Epithelial cell of esophagus (primary cell): ENCODE measurements around the gene SGCA.

Experiments used
- DNase-seq: peaks from one replicate; pipeline ENCODE4 v3.0.0; 2010; ENCODE audit warnings: low read depth
- H3K4me3 ChIP-seq: 2 replicates; pipeline ENCODE4 v1.5.1; 2011; ENCODE audit warnings: mild to moderate bottlenecking, low read length, control low read depth
- TF ChIP-seq, protein P1 (sequence below): IDR thresholded peaks from 2 replicates; pipeline ENCODE4 v1.5.1; 2011; ENCODE audit warnings: low read depth, mild to moderate bottlenecking, low read length, control low read depth, inconsistent platforms; ENCODE audit not compliant: insufficient read depth; ENCODE audit errors: missing control alignments

Gene SGCA

DNA sequence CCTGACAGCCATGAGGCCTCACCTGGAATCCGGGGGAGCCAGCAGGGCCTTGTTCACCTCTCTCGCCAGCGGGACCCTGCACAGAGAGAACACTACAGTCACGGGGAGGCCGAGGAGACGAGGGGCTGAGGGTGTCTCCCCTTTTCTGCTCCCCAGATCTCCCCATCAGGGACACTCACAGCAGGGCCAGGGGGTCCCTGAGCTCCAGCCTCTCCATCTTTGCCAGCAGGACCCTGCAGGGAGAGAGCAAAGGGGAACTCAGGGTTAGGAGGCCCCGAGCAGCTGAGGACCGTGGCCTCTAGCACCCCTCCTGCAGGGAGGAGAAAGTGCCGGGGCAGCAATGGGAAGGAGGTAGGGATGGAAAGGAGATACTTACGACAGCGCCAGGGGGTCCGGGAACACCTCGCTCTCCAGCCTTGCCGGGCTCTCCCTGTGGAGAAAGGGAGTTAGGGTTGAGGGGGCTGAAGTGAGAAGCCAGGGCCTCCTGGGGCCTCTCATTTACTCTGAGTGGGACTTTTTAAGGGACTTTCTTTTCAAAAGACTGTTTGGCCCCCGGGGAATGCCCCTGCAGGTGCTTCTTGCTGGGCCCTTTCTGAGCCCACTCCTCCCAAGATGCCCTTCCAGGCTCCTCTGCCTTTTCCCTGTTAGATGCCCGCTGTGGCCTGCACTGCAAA is 26.9 kb downstream of the SGCA start:
- TF ChIP-seq, protein P1, sequence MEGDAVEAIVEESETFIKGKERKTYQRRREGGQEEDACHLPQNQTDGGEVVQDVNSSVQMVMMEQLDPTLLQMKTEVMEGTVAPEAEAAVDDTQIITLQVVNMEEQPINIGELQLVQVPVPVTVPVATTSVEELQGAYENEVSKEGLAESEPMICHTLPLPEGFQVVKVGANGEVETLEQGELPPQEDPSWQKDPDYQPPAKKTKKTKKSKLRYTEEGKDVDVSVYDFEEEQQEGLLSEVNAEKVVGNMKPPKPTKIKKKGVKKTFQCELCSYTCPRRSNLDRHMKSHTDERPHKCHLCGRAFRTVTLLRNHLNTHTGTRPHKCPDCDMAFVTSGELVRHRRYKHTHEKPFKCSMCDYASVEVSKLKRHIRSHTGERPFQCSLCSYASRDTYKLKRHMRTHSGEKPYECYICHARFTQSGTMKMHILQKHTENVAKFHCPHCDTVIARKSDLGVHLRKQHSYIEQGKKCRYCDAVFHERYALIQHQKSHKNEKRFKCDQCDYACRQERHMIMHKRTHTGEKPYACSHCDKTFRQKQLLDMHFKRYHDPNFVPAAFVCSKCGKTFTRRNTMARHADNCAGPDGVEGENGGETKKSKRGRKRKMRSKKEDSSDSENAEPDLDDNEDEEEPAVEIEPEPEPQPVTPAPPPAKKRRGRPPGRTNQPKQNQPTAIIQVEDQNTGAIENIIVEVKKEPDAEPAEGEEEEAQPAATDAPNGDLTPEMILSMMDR: no peak
- DNase-seq: no peak
- H3K4me3 ChIP-seq: no peak overlapping the region

DNA sequence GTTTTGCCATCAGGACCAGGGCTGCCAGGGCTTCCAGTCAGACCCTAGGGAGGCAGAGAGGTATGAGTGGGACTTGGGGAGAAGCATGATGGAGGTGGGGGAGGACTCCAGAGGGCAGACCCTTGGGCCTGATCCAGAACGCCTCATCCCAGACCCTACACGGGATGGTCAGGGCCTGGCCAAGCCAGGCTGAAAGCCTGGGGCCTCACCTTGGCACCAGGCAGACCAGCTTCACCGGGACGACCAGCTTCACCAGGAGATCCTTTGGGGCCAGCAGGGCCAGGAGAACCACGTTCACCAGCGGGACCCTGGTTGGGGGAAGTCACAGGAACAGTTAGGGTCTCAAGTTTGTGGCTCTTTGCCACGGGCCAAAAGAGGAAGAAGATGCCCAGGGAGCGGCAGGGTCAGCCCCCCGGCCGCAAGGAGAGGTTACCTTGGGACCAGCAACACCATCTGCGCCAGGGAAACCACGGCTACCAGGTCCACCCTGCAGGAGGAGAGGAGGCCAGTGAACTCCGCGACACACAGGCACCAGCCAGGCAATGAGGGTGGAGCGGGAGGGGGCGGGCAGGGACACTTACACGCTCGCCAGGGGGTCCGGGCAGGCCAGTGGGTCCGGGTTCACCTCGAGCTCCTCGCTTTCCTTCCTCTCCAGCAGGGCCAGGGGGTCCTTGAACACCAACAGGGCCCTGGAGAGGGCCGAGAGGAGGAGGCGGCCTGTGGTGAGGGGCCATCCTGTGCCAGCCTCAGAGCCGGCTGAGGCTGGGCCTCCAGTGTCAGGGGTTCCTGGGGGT is 28.5 kb downstream of the SGCA start:
- TF ChIP-seq, protein P1: no peak
- H3K4me3 ChIP-seq: no peak overlapping the region
- DNase-seq: no peak

DNA sequence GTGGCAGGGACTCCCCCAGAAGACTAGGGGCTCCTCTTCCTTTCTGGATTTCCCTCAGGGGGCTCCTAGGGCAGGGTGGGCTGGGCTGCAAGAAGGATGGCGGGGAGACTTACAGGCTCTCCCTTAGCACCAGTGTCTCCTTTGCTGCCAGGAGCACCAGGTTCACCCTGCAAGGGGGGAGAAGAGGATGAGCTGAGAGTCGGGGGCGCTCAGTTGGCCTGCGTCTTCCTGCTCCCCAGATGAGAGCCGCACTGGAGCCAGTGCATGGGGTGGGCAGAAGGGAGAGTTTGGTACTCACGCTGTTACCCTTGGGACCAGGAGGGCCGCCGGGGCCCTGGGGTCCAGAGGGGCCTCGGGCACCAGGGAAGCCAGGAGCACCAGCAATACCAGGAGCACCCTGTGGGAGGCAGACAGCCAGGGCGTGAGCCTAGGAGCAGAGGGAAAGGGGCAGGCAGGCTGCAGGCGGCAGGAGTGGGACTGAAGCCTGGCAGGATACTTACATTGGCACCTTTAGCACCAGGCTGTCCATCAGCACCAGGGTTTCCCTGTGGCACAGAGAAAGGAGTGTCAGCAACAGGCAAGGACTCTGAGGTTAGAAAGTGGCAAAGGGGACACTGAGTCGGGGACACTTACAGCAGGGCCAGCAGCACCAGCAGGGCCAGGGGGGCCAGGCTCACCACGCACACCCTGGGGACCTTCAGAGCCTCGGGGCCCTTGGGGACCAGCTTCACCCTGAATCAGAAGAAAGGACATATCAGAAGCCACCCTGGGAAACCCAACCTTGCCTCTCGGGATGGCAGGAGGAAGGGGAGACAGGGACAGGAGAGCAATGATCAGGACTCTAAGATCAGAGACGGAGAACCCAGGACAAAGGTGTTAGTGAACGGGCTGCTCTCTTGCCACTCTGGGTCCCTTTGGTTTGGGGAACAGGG is 29.4 kb downstream of the SGCA start:
- no peak overlapping the region for H3K4me3 ChIP-seq
- TF ChIP-seq, protein P1: no peak
- no peak for DNase-seq

DNA sequence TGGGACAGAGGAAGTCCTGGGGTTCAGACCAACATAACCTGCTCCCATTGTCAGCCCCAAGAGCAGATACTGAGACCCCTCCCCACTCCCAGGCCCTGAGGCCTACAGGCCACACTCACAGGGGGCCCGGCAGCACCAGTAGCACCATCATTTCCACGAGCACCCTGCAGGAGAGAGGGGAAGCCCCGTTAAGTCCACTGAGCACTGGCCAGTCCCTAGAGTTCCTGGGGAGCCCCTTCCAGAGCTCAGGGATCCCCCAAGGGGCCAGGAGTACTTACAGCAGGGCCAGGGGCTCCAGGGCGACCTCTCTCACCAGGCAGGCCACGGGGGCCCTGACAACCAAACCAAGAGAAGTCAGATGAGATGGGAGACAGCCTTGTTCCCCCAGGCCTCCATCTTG is 30.2 kb downstream of the SGCA start:
- DNase-seq: no peak
- TF ChIP-seq, protein P1: no peak

DNA sequence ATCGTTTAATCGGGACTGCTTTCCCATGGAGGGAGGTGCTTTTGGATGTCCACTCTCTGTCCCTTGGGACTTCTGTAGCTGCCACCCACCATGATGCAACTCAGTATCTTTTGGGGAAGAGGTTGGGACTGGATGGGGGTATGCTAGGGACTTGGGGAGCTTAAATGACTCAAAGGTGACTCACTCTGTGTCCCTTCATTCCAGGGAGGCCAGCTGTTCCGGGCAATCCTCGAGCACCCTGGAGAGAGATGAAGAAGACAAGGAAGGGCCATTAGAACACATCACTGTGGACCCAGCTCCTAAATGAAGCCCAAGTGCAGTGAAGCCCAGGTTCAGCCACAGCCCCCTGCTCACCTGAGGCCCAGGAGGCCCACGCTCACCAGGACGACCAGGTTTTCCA is 31.0 kb downstream of the SGCA start:
- TF ChIP-seq, protein P1: no peak
- H3K4me3 ChIP-seq: no peak overlapping the region
- DNase-seq: no peak

More for the DNA sequence above, 30.2 kb downstream of the SGCA start:
- H3K4me3 ChIP-seq: no peak overlapping the region

DNA sequence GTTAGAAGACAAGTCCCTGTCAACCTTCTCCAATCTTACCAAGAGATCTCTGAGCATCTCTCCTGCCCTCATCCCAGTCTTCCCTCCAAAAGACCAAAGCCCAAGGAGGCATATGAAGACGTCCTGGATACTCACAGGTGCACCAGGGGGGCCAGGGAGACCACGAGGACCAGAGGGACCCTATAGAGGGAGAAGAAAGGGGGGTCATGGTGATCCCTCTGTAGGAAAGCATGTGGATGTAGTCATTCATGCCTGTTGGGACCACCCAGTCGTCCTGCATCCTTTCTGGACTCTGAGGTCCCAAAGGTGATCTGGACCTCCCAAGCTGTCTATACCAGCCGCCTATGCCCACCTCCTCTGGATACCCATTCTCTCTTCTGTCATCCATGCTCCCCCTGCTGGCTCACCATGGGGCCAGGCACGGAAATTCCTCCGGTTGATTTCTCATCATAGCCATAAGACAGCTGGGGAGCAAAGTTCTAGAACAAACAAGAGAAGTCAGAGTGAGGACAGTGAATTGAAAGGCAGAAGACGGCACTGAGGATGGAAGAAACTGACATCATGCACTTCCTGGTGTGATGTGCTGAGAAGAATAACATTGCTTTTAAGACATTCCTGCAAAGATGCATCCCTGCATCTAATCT is 32.3 kb downstream of the SGCA start:
- peak; percentile 77 for DNase-seq
- H3K4me3 ChIP-seq: no peak overlapping the region
- TF ChIP-seq, protein P1: peak; percentile 93
